ENCODE results near the gene RAB19. TPM values are rescaled to one million over a fixed set of nuclear protein-coding genes. Genes with fewer than 3 reads are reported as not detected.
A peak's percentile ranks its signal among the peaks of the same experiment; 100 is the strongest.

RAB19 gene
- total RNA-seq, 2 donors from 2014 or later = 18.8 to 22.7 TPM

- intact Hi-C loops (cut with DNase I) = no loop called here
- no peaks in the 10 kb centered on the region for H3K9me3 ChIP-seq
- no peak overlapping the region for H3K27ac ChIP-seq
- H3K4me3 ChIP-seq = no peak overlapping the region
- no peaks in the 10 kb centered on the region for H3K4me1 ChIP-seq
- DNase-seq = no peak
- no peak overlapping the region for H3K9ac ChIP-seq (ENCODE audit: low read depth in 2 of 2, low read length in 2 of 2)
- H3K36me3 ChIP-seq = peaks cover 21% of the 10 kb centered on the region
- TF ChIP-seq CTCF (IDR thresholded peaks at IDR 0.05) = no peak
- H3K27me3 ChIP-seq = no peaks in the 10 kb centered on the region
These were observed 59.3 kb downstream of the RAB19 start for GRCh38 chr7:140463111-140463510.

- DNase-seq = peak; percentile 73
- H3K9ac ChIP-seq (ENCODE audit: low read depth in 2 of 2, low read length in 2 of 2) = peak overlapping the region in 1 of 2 donors; percentile 96
- no peaks in the 10 kb centered on the region for H3K36me3 ChIP-seq
- H3K27ac ChIP-seq = peak overlapping the region; percentile 99
- no peaks in the 10 kb centered on the region for H3K9me3 ChIP-seq
- H3K27me3 ChIP-seq = no peaks in the 10 kb centered on the region
- H3K4me1 ChIP-seq = peaks cover 7% of the 10 kb centered on the region
- intact Hi-C loops (cut with DNase I) = loop anchor here (5.0 kb wide), 1 partner anchor 176 kb away; no protein-coding TSS in a partner anchor
- TF ChIP-seq CTCF (IDR thresholded peaks at IDR 0.05) = peak; percentile 44
- H3K4me3 ChIP-seq = no peak overlapping the region
These were observed 72.0 kb downstream of the RAB19 start for GRCh38 chr7:140475747-140476333.

- no peak for TF ChIP-seq CTCF (IDR thresholded peaks at IDR 0.05)
- Histone ChIP-seq H3K4me1 (peaks cover 7% of the 10 kb centered on the region), H3K9ac (ENCODE audit: low read depth in 2 of 2, low read length in 2 of 2) (peak overlapping the region; percentile 12 to 96), H3K27me3 (no peaks in the 10 kb centered on the region), H3K36me3 (no peaks in the 10 kb centered on the region), H3K9me3 (no peaks in the 10 kb centered on the region), H3K4me3 (peak overlapping the region; percentile 93), H3K27ac (peak overlapping the region; percentile 99)
- intact Hi-C loops (cut with DNase I) = loop anchor here (5.0 kb wide), 1 partner anchor 176 kb away; no protein-coding TSS in a partner anchor
- no peak for DNase-seq
These were observed 72.9 kb downstream of the RAB19 start for GRCh38 chr7:140476698-140477261.

Other genes with a start within 250 kb of the RAB19 start
- 10 to 100 TPM; 14.7 to 37.5 TPM for gene KDM7A, start 227.1 kb upstream of the RAB19 start, total RNA-seq
- 10 to 100 TPM; 47.8 to 52.9 TPM for gene SLC37A3, start 5.5 kb upstream of the RAB19 start, total RNA-seq
- 100 to 1,000 TPM; 175 to 240 TPM for gene MKRN1, start 75.4 kb downstream of the RAB19 start, total RNA-seq
- gene DENND2A, start 236.8 kb downstream of the RAB19 start, total RNA-seq = 1 to 10 TPM; 7.4 to 9.2 TPM